GM19372 (cell line): ENCODE measurements around the gene SH3RF2.
"Not testable (repeated sequence)": the region's sequence is repeated elsewhere in the genome, so short reads cannot be mapped to it uniquely, and the experiment has no call there.

Experiments used
- ATAC-seq: cut with Tn5 transposase; IDR thresholded peaks from one replicate; pipeline ENCODE4 v1.9.1; 2021; ENCODE audit warnings: mild to moderate bottlenecking, low read depth, moderate library complexity; ENCODE audit not compliant: unreplicated experiment

The SH3RF2 gene

DNA sequence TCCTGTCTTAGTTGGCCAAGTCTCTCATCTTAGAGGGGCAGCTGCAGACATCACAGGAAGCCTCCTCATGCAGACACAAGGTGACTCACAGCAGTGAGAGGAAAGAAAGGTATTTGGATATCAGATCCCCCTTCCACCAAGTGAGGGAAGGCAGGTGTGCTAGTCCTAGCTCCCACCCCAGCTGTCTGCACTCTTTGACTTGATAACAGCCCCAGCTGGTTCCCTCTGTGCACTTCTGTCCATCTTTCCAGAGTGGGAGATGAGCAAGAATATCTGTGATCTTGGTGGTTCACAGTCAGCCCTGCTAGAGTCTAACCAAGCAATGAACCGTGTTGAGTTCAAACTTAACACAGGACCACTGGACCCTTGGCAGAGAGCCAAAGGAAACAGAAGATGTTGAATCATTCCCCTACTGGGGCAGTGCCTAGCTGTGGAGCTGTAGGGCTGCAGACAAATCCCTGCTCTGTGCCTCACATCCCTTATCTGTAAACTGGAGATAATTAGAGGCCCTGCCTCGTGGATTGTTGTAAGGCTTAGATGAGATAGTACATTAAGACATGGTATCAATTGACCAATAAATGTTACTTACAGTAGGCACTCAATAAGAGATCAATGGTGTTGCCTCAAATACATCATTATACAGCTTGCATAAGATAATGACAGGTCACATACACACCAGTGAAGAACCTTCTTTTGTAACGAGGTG is 39.1 kb downstream of the SH3RF2 start:
- no peak for ATAC-seq

DNA sequence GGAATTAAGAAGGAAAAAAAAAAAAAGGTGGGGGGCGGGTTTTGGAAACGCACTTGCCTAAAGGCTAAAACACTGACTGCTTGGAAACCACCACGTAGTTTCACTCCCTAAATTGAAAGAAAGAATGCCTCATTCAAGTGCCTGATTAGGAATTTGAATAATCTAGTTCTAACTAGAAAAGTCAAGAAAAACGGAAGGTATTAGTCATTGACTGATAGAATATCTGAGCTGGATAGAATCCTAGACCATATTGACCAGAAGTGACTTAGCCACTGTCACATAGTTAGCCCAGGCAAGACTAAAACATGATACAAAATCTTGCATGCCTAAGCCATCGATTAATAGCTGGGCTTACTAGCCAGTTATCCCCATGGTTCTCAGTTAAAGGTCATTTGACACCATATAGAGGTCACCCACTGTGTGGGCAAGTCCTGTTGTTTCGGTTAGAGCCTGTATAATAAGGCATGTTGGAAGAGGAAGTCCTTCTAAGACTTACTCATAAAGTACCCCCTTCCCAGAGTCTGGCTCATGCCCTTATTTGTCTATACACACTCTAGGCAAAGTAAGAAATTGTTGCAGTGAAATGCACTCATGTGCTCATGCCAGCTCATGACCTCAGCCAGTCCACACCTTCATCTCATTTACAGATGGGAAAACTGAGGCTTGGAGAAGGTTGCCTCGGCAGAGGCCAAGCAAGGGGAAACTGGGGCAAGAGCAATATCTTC is 40.2 kb downstream of the SH3RF2 start:
- peak; percentile 49 for ATAC-seq

DNA sequence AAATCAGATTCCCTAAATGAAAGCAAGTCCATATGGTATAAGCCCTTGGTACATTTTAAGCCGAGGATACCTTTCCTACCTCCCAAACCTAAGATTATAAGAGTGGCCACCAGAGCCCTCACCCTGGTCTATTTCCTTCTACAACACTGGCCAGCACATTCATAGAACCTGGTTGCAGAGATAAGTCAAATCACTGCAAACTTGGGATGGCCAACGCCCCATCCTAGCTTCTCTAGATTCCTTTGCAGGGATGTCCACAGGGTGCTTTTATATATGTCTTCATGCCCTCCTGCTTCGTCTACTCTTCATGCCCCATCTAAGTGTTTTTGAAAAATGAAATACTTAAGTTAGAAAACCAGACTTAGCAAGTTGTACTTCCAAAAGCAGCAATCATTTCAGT is 41.8 kb downstream of the SH3RF2 start:
- ATAC-seq = no peak

DNA sequence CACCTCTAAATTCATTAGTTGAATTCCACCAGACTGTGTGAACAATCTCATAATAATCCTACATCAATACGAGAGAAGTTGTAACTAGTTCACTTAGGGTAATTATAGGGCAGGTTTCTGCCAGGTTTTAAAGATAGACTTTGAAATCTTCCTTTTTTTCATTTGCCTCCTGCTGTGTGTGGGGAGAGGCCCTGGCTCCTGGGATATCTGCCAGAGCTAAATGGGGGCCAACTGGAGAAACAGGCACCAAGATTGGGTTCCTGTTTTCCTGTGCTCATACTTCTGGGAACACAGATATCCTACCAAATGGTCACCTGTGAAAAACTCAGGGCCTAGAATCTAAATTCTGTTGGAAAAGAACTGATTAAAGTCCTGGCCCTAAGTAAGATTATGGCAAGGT is 42.3 kb downstream of the SH3RF2 start:
- no peak for ATAC-seq

DNA sequence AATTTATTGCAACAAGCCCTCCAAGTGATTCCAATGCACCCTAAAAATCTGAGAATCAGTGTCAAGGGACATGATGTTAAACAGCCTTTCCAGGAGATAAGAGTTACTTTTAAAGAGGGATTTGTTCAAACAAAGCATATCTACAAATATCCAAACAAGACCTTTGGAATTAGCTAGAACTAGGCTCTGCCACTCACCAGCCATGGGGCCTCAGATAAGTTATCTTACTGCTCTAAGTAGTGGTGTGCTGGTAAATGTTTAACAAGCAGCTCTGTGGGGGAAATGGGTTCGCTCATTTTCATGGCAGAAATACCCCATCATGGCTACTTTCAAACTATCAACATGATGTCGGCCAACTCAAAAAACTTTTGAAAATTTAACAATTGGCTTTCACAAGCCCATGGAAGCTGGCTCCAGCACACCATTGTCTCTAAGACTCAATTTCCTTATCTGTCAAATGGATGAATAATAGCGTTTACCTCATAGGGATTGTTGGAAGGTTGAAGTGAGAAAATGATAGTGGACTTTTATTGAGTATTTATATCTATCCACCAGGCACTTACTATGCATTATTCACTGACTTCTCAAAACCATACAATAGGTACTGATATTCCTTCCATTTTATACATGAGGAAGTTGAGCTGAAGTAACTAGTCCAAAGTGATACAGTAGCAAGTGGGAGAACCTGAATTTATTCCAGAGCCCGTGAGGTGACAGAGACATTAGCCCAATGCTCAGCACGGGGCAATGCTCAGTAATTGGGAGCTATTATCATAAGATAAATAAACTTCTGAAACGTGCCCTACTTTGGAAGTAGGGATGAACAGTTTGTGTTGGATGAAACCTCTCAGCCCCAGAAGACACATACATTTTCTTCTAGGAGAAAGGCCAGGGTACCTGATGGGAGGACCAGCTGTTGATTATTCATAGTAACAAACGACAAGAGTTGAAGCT is 43.2 kb downstream of the SH3RF2 start:
- no peak for ATAC-seq

DNA sequence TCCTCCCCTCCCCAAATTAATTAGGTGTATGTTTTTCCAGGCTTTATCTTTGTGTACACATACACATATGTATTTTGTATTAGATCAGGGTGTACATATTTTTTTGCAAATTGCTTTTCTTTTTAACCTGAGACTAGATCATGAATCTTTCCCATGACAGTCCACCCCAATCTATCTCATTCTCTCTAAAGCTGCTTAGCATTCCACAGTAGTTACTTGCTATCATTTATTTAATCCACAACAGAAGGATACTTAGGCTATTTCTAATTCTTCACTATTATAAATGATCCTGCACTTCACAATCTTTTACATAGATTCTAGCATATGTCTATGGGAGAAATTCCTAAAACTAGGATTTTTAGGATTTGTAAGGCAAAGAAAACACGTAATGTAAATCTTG is 43.9 kb downstream of the SH3RF2 start:
- no peak for ATAC-seq

DNA sequence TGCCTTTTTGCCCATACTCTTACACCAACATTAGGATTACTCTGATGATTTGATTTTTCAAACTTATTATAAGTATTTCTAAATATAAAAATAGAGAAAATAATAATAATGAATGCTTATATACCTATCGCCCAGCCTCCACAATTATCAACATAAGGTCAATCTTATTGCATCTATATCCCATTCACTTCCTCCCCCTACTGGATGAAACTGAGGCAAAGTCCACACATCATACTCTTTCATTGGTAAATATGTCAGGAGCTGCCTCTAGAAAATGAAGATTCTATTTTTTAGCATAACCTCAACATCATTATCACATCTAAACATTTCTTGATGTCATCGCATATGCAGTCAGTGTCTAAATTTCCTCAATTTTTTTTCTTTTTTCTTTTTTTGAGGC is 44.3 kb downstream of the SH3RF2 start:
- ATAC-seq = no peak

DNA sequence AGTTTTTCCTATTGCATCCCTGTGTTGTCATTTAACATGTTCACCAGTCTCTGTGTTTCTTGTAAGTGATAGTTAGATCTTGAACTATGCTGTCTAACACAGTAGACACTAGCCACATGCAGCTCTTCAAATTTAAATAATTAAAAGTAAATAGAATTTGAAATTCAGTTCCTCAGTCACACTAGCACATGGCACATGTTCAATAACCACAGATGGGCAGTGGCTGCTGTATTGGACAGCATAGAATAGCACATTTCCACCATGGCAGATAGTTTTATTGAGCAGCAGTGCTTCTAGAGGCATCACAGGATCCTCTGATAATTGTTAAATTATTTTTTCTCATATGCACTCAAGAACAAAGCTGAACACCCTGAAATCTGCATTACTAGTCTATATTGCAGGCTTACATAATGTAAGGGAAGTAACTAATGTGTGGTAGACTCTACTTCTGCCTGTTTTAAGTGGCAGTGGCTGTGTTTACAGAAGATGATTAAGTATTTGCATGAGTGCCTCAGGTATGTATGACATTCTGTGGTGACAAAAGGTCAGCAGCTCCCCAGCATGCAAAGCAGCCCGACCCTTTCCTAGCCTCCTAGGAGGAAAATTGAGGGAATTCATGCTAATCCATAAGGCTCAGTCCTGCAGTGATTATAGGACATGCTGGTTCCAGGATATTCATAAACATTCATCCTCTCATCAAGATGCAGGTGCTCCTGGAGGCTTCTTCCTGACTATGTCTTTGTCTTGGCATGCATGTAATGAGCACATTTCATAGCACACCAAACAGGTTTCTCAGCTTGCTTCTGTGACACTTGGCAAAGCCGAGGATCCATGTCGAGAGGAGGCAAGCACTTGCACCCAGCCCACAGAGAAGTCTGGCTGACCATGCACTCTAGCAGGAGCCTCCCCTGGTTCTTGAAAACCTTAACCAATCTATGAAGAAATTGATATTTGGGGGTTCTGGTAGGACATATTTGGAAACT is 45.5 kb downstream of the SH3RF2 start:
- ATAC-seq = no peak

DNA sequence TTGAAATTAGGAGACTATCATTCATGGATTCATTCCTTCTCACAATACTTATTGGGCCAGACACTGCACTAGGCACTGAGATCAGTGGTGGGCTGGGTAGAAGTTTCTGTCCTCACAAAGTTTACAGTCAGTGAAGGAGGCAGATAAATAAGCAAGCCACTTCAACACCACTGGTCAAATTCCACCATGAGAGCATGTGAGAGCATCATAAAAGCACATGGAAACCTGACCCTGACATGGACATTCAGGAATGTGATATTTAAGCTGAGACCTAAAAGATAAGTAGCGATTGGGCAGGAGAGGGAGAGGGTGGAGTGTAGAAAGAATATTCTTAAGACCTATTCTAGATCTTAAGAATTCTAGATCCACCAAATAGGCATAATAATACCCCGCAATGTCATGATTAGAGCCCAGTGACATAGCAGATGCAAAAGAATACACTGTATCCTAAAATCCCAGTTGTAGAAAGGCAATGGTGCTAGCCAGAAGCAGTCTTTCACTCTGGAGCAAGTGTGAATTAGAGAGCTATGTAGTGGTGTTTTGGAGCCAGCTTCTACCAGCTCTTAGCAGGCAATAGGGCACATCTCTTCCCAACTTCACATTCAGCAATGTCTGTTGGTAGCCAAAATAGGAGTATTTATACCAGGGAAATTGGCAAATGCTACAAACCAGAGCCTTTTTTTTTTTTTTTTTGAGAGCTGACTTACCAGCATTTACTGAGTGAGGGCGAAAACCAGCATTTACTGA is 46.4 kb downstream of the SH3RF2 start:
- no peak for ATAC-seq

DNA sequence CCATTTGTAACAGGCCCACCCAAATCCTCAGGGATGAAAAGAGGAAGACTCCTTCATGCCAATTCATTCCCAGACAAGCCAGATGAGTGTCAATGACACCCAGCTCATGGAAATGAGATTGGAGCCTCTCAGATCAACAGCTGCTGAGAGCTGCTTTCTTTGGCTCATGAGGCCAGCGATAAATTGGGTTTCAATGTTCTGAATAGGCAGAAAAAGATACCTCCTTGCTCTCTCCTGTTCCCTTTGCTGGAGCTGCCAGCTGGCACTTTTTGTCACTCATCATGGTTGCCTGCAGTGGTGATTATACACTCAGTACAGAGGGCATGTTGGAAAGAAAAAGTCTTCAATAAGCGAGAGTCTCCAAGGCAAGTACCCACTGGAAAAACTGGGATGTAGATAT is 47.1 kb downstream of the SH3RF2 start:
- ATAC-seq = no peak

DNA sequence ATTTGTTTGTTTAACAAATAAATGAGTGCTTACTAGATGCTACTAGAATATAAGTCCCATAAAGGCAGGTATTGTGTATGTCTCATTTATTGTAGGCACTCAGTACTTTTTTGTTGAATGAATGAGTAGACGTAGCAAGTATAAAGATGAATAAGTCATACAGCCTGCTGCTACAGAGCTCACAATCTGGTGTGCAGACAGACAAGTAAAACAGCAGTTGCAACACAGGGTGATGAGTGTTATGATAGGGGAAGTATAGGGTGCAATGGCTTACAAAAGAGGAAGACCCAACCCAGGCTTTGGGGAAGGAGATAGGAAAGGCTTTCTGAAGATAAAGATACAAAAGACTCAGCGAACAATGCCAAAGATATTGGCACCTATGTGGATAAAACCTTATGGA is 47.7 kb downstream of the SH3RF2 start:
- no peak for ATAC-seq

DNA sequence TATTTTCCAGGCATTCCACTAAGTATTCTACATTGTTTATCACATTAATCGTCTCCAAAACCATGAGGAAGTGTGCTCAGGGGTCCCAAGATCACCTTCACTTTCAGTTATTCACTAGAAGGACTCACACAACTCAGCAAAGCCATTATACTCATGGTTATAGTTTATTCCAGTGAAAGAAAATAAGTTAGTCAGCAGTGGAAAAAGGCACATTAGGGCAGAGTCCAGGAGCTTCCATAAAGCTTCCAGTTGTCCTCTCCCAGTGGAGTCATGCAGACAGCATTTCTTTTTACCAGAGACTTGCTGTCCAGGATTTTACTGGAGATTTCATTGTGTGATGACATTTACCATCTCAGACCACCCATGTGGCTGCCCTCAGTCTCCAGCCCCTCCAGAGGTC is 51.5 kb downstream of the SH3RF2 start:
- no peak for ATAC-seq

DNA sequence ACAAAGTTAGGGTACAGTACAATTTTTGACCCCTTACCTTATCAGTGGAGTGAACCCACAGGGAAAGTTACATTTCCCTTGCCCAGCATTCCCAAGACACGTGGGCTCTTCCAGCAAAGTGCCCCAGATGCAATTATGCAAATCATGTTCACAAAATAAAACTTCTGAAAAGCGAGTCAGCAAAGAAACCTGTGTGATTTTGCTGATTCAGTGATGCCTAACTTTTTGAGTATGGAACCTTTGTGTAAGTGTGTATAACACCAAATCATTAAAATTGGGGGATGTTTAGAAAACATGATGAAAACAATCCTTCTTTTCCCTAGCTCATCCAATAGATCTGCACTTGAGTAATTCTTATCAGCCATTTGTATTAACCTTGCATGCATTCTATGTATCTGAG is 52.6 kb downstream of the SH3RF2 start:
- no peak for ATAC-seq

DNA sequence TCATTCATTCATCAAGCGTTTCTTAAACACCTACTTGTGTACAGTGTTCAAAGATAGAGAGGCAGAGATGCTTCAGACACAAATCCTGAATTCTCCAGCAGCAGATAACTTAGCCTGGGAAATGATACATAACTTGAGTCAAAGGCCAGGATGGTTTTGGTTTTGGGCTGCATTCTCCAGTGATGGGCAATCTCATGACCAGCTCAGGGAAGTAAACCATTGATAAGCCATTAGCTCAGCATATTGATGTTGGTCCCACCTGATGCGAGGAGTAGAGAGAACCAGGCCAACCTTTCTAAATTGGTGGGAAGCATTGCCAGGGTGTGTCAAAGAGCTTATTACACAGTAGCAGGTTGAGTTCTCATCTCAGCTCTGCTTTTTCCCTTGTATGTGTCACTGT is 53.0 kb downstream of the SH3RF2 start:
- ATAC-seq = no peak

DNA sequence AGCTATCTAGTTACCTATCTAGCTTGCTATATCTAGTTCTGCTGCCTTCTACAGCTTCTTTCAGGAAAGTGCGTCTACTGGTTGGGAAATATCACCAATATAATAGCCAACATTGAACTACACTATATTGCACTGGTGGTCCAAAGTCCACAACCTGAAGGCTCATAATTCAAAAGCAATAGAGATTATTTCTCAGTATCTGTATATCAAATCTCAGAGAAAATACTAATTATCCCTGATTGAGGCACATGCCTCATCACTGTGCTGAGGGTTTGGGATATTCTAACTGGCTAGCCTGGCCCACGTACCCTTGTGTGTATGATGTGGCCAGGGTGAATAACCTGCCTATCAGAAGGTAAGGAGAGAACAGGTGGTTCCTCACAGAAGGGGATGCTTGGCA is 53.8 kb downstream of the SH3RF2 start:
- no peak for ATAC-seq

DNA sequence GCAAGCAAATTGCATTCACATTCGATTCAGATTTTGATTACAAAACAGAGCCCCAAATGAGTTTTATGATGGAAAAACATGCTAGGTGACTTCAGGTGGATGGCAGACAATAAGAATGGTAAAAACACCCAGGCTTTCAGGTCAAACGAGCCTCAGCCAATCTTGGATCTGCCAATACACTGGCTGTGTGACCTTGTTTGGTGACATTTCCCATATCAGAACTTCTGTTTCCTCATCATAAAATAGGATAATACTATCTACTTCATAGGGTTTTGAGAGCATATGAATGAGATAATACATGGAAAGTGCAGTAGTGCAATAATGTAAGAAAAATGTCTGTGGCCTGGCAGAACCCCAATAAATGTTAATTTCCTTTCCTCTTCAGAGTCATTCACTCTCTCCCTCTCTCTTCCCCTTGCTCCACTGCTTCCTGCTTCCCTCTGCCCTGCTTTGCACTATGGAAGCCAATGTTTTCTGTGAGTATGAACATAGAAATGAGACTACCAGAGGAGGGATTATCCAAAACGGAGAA is 54.7 kb downstream of the SH3RF2 start:
- no peak for ATAC-seq

DNA sequence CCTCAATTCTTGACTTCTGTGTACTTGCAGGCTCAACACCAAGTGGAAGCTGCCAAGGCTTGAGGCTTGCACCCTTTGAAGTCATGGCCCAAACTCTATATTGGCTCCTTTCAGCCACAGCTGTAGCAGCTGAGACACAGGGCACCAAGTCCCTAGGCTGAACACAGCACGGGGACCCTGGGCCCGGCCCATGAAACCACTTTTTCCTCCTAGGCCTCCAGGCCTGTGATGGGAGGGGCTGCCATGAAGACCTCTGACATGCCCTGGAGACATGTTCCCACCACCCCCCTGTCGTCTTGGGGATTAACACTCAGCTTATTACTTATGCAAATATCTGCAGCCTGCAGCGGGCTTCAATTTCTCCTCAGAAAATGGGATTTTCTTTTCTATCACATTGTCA is 57.2 kb downstream of the SH3RF2 start:
- not testable (repeated sequence) for ATAC-seq

DNA sequence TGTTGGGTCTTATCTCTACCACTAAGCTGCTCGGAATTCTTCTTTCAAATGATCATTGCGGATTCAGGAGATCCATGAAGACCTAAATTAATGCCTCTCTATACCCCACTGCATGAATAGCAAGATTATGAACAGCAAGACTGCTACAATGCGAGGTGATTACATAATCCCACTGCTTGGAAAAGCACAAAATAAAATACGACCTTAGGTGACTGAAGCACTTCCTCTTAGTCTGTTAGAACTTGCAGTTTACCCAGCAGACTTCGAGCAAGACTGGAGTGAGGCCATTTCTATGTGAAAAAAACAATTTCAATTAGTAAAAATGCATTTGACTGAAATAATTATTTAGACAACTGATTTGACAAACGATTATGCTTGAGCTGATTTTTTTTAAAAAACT is 59.8 kb downstream of the SH3RF2 start:
- ATAC-seq = no peak

DNA sequence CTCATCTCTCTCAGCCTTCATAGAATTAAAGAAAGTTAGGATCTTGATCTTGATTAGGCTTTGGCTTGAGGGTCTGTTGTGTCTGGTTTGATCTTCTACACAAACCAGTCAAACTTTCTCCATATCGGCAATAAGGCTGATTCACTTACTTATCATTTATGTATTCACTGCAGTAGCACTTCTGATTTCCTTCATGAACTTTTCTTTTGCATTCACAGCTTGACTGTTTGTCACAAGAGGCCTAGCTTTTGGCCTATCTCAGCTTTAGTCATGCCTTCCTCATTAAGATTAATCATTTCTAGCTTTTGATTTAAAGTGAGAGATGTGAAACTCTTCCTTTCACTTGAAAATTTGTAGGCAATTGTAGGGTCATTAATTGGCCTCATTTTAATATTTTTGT is 62.8 kb downstream of the SH3RF2 start:
- ATAC-seq = no peak
